ENCODE results near the gene MRPS18B.
"Not testable (repeated sequence)": the region's sequence is repeated elsewhere in the genome, so short reads cannot be mapped to it uniquely, and the experiment has no call there.

MRPS18B gene

GRCh38 chr6:30644769-30645168 lies 27.1 kb downstream of the MRPS18B start:
- DNase-seq: no peak

GRCh38 chr6:30645989-30646388 lies 28.3 kb downstream of the MRPS18B start:
- no peak for DNase-seq

GRCh38 chr6:30646450-30647241 lies 29.0 kb downstream of the MRPS18B start, which contains the start of gene C6orf136:
TSS of gene C6orf136 (plus strand) at chr6:30647133. CDS start at chr6:30647232, 99 bp downstream.
- DNase-seq: peak; percentile 88

GRCh38 chr6:30647242-30648116 lies 29.8 kb downstream of the MRPS18B start:
- DNase-seq: peak; percentile 66

GRCh38 chr6:30651143-30651542 lies 33.5 kb downstream of the MRPS18B start:
- no peak for DNase-seq

GRCh38 chr6:30654798-30655742 lies 37.4 kb downstream of the MRPS18B start:
- no peak for DNase-seq

GRCh38 chr6:30655743-30656094 lies 38.1 kb downstream of the MRPS18B start:
- no peak for DNase-seq

- no peak for DNase-seq
Measured at GRCh38 chr6:30656513-30656912, 38.9 kb downstream of the MRPS18B start.

- DNase-seq: no peak
Measured at GRCh38 chr6:30657454-30657853, 39.8 kb downstream of the MRPS18B start.

GRCh38 chr6:30657922-30658321 lies 40.3 kb downstream of the MRPS18B start:
- DNase-seq: not testable (repeated sequence)

- no peak for DNase-seq
Measured at GRCh38 chr6:30664994-30665767, 47.5 kb downstream of the MRPS18B start.

GRCh38 chr6:30666300-30666699 lies 48.7 kb downstream of the MRPS18B start:
- not testable (repeated sequence) for DNase-seq

GRCh38 chr6:30670760-30671527 lies 53.3 kb downstream of the MRPS18B start:
- DNase-seq: no peak

- DNase-seq: peak; percentile 85
Measured at GRCh38 chr6:30672445-30673253, 55.0 kb downstream of the MRPS18B start, which contains the start of gene DHX16. TSS of gene DHX16 (minus strand) at chr6:30673006. CDS start at chr6:30672841, 165 bp downstream.
